HG03521 (cell line): ENCODE data around the gene POU2AF3.
"Not testable (repeated sequence)": the region's sequence is repeated elsewhere in the genome, so short reads cannot be mapped to it uniquely, and the experiment has no call there.

Experiments
- ATAC-seq: cut with Tn5 transposase; IDR thresholded peaks from one replicate; pipeline ENCODE4 v1.9.1; 2021; ENCODE audit warnings: mild to moderate bottlenecking, moderate library complexity; ENCODE audit not compliant: unreplicated experiment

The POU2AF3 gene, protein sequence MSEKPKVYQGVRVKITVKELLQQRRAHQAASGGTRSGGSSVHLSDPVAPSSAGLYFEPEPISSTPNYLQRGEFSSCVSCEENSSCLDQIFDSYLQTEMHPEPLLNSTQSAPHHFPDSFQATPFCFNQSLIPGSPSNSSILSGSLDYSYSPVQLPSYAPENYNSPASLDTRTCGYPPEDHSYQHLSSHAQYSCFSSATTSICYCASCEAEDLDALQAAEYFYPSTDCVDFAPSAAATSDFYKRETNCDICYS

DNA sequence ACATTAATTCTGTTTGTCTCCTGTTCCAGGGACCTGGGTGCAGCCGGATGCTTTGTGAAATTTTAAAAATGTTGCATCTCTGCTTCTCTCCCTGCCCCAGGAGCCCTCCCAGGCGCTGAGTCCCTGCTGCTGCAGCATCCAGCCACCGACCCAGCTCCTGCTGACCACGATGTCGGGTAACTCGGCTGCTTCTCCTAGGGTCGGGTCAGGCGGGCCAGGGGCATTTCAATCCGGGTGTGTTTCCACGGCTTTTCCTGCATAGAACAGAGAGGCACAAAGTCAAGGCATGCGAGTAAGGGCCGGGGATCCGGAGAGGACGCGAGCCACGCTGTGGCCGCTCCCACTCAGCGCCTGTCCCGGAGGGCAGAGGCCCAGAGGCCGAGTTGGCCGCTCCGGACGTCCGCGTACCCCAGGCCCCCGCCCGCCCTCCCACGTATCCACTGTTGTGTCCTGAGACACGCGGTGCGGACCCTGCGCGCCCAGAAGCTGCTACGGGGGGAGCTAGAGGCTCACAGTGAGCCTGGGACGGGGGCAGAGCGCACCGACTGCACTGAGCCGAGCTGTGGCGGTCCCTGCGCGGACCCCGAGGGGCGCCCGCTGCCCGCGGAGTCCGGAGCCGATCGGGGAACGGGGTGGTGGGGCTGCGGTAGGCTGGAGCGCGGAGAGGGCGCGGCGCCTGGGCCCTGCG is at the start of gene POU2AF3:
Gene POU2AF3 (plus strand): TSS at position 134 of the 688 bp plus-strand sequence. CDS start 36 bp downstream, at position 170.
- no peak for ATAC-seq

DNA sequence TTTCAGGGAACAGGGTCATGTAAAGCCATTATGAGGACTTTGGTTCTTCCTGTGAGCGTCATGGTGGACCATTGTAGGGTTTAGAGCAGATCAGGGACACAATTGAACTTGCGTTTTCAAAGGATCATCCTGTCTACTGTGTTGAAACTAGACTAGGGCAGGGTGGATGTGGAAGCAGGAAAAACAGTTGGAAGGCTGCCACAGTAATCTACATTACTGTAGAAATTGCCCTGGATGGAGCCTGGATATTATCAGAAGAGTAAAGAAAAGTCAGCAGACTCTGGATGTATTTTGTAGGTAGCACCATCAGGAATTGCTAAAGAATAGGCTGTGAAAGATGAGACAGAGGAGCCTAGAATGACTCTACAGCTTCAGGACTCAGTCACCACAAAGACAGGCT is 47.4 kb upstream of the POU2AF3 start:
- ATAC-seq: no peak

DNA sequence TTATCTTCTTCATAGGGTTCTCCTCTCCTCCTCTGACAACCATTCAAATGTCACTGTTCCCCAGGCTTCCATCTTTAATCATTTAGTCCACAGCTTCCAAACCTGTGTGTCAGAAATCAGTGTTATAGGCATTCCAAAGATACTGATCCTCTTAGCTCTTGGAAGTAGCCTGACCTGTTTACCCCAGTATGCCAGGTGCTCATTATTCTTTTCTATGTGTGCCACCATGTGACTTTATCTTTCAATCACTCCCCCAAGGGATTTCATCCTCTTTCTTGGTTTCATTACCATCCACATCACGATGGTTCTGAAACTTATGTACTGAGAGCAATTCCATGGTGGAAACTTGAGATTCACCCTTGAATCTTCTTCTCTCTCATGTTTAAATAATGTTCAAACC is 45.2 kb upstream of the POU2AF3 start:
- ATAC-seq: no peak

DNA sequence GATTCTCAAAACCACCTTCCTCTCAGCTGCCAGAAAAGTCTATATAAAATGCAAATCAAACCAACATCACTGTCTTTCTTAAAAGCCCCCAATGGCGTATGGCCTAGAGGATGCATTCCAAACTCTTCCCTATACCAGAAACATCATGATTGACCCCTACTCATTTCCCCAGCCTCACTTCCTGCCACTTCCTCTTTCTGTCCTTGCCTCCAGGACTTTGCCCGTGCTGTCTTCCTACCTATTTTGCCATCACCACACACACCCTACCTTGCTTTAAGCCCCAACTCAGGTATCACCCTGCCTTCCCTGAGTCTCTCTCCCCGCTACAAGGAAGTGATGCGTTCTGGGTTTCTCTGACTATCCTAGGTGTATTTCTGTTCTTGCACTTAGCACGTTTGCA is 44.7 kb upstream of the POU2AF3 start:
- ATAC-seq: no peak

DNA sequence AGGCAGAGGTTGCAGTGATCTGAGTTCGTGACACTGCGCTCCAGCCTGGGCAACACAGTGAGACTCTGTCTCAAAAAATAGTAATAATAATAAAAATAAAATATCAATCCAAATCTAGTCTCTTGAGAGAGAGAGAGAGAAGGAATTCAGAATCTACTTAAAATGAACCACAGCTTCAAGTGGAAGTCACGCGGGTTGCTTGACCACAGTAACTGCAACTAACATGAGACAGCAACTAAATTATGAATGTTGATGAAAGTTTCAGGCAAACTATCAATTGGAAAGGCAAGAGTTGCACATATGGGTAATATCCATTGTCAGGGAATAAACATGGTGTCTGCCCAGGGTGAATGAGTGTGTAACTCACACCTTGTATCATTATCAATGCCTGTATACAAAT is 40.3 kb upstream of the POU2AF3 start:
- no peak for ATAC-seq

DNA sequence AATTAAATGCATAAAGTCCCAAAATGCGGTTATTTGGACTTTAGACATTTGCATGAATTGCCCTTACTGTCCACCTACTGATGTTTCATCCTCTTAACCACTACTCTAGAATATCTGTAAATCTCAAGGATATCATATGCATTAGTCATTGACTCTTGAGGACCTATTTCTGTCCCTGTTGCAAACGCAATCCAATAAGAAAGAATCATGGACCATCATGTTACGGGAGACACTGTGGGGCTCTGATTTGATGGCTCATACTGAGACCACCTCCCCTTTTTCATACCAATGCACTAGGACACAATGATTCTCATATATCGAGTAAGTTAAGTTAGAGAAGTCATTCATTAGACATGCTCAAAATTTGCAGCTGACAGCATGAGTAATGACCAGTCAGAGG is 38.5 kb upstream of the POU2AF3 start:
- no peak for ATAC-seq

DNA sequence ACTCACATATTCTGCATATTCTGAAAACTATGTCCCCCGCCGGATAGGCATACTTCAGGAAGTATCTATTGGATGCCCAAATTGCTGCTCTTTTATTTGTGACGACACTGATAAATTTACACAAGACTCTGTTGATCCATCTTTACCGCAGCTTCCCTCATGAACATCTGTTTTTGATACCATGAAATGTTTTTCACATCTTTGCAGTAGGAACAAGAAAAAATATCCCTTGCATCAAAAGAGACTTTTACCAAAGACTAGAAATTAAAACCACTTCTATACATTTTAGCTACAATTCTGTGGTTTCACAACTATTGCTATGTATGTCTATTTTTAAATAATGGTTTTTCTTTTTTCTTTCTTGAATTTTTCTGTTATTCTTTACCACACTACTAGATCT is 37.5 kb upstream of the POU2AF3 start:
- no peak for ATAC-seq

DNA sequence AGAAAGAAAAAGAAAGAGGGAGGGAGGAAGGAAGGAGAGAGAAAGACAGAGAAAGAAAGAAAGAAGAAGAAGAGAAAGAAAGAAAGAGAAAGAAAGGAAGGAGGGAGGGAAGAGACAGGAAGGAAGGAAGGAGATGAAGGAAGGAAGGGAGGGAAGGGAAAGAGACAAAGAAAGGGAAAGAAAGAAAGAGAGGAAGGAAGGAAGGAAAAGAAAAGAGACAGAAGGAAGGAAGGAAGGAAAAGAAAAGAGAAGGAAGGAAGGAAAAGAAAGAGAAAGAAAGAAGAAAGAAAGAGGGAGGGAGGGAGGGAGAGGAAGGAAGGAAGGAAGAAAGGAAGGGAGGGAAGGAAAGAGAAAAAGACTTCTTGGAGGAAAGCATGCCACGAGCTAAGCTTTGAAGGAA is 33.7 kb upstream of the POU2AF3 start:
- no peak for ATAC-seq

DNA sequence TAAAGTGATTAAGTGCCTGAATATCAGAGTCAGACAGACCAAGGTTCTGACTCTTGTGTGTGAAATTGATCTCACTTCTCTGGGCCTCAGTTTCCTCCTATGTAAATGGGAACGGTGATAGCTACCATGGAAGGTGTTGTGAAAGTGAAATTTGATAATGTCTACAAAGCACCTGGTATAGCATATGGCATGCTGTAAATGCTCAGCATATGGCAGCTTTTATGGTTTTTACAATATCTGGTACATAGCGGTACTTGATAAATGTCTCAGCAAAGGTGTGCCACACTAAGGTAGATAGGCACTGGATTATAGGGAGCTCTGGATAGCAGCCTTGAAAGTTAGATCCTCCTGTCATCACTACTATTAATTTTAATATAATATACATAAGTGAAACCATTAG is 32.9 kb upstream of the POU2AF3 start:
- ATAC-seq: no peak

DNA sequence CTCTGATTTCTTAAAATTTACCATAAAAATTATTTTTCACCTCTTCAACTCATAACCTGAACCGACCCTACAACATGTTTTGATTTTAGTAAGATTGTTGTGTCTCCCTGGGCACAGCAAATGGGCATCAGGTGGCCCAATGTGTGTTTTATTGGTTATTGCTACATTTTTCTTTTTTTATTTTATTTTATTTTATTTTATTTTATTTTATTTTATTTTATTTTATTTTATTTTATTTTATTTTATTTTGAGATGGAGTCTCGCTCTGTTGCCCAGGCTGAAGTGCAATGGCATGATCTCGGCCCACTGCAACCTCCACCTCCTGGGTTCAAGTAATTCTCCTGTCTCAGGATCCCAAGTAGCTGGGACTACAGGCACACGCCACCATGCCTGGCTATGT is 30.0 kb upstream of the POU2AF3 start:
- not testable (repeated sequence) for ATAC-seq

DNA sequence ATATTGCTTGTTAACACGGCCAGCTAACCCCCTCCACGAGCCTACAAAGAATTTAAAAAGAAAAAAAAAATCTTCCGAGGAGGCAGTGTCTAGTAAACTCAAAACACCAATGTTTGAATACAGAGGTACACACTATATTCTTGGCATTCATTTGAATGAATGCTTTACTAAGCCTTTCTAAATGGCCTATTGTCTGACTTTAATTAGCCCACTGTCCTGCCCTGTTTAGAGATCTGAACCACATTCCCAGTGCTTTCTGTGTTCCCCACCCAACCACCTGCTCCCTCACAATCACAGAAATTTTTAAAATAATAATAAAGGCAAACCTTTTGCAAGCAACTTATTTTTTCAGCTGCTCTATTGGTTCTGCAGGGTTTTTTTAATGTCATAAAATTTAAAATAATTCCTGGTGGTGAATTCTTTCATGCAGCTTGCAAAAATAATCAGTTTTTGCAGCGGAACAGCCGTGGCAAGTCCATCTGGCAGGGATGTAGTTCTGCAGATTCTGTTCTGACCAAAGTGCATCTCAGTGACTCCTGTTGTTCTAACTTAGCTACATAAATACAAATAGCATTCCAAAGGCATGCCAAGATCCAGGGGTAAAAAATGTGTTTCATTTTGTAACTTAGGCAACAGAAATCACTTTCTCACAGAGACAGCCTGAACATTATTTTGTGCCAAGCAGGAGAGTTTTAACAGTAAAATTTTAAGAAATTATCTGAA is 29.0 kb upstream of the POU2AF3 start:
- no peak for ATAC-seq

DNA sequence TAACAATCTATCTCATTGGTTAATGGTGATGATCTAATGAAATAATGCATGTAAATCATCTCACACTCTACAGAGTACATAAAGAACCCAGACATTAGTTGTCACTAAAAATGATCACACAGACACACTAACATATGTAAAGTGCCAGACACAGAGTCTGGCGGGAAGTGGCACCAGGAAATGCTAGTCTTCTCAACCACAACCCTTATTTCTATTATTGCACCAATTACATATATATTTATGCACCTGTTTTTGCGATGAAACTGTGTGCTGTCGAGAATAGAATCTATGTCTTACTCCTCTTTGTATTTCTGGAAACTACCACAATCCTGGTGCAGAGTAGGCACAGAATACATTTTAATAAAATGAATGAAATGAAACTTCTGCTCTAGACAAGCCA is 25.9 kb upstream of the POU2AF3 start:
- ATAC-seq: no peak

DNA sequence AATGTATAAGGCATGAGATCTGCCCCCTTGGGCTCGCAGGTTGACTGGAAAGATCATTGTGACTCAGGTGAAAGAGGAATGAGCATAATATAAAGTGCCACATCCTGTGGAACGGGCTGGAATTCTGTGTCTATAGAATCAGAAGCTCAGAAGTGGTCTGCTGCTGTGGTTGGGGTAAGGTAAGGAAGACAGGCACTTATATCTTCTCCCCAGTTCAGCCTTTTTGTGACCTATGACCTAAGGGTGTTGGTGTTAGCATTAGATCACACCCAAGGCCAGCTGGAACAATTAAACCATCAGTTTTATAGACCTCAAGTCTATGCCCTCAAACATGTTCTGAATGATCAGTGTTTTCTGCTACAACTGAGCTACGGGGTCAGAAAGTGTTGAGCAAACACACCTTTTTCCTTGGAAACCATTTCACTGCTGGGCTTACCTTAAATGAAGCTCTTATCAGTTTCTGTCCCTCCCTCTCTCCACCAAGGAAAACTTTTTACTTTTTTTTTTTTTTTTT is 15.7 kb upstream of the POU2AF3 start:
- ATAC-seq: no peak

DNA sequence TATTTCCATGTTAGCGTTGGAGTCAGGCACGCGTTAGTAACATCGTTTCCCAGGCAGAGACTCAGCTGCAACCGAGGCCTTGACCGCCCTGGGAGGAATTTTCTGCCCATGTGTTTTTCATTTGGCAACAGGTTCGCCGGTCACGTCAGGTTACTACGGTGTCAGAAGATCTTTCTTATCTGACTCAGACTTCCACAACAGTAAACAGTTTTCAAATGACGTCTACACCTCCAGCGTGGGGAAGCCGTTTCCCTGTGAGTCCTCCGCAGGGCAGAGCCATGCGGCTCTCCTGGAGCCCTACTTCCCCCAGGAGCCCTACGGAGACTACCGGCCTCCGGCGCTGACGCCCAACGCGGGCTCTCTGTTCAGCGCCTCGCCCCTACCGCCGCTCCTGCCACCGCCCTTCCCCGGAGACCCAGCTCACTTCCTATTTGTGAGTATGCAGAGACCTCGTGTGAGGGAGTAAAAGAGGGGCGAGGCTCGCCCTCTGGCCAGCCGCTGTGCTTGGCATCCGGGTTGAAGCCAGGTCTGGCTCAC is 14.3 kb upstream of the POU2AF3 start:
- no peak for ATAC-seq

DNA sequence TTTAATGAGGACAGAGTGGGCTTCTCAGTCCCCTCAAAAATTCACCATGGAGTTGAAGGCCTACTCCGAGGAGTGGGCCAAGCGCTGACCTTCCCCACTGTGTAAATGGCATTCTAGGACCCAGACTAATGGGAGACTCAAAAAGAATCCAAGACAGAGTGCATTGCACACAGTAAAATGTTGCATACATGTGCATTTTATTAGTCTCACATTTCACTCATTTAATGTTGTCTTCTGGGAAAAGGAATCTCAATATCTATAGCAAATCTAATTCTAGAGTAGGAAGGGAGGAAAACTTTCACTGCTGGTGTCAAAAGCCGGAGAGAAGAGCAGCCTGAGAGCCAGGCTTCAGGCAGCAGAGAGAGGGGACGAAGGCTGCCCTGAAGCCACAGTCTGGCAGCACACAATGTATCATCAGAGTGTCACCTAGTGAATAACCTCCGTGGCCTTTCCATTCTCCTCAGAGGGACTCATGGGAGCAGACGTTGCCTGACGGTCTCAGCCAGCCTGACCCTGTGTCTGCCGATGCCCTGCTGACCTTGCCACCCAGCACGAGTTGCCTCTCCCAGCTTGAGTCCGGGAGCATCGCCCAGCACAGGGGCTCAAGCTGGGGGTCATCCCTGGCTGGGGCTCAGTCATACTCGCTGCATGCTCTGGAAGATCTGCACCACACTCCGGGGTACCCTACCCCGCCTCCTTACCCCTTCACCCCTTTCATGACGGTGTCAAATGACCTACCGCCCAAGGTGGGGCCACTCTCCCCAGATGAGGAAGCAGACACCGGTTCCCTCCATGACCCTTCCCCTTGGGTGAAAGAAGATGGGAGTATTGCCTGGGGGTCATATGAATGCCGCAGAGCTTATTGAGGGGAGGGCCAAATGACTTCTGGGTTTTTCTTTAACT is 12.9 kb upstream of the POU2AF3 start:
- no peak for ATAC-seq

DNA sequence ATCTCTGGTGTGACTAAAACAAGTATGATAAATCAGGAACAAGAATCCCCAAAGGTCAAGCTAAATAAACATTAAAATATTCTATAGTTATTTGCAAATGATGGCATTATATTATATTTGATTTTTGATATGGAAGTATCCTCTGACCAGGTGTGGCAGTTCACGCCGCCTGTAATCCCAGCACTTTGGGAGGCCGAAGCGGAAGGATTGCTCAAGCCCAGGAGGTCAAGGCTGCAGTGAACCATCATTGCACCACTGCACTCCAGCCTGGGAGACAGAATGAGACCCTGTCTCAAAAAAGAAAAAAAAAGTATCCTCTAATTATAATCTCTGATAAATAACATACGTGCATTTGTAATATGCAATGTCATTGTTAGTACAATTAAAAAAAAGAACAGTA is 6.6 kb upstream of the POU2AF3 start:
- no peak for ATAC-seq

DNA sequence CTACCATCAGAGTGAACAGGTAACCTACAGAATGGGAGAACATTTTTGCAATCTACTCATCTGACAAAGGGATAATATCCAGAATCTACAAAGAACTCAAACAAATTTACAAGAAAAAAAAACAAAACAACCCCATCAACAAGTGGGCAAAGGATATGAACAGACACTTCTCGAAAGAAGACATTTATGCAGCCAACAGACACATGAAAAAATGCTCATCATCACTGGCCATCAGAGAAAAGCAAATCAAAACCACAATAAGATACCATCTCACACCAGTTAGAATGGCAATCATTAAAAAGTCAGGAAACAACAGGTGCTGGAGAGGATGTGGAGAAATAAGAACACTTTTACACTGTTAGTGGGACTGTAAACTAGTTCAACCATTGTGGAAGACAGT is 5.9 kb upstream of the POU2AF3 start:
- not testable (repeated sequence) for ATAC-seq

DNA sequence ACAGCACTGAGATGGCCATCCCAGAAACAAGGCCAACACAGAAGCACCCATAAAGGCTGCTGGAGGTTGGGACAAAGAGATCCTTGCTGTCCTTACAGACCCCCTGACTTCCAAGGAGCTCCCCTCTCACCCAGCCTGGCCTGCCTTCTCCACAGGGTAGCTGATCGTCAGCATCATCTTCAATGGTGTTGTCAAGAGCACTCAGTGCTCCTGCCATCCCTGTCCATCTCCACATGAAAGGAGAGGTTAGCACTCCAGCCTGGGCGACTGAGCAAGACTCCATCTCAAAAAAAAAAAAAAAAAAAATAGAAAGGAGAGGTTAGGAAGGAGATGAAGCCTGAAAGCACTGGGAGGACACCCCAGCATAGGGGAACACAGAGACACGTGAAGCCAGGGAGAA is 2.1 kb upstream of the POU2AF3 start:
- no peak for ATAC-seq

DNA sequence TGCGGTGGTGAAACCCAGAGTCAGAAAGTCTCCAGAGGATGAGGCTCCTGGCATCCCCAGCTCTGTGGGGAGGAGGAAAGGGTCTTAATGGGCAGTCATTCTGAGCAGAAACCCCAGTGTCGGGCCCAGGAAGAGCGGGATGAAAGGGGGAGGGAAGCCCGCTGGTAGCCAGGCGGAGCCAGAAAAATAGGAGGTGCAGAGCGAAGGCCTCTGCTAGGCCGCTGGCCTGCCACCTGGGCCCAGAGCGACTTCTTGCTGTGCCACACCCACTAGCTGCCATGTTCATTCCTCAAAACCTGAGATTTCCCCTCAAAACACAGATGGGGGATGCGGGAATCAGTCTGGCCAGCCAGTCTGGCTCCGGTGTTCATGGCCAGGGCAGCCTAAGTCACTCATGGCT is 650 bp upstream of the POU2AF3 start:
- ATAC-seq: no peak
